Fibroblast of lung (primary cell): ENCODE measurements around the gene CDKAL1.

Source experiments
- CTCF ChIP-seq, 2 donors: IDR thresholded peaks in 1 of 2; conservative IDR thresholded peaks in 1 of 2; 1 replicate in 1 of 2; 2 replicates in 1 of 2; pipeline ENCODE4 v1.5.1; 2011 to 2012; ENCODE audit warnings: low read length in 2 of 2, control low read depth in 1 of 2, inconsistent platforms in 1 of 2, low read depth in 1 of 2, mild to moderate bottlenecking in 1 of 2
- EZH2 ChIP-seq: IDR thresholded peaks from 2 replicates; pipeline ENCODE4 v1.5.1; 2012; ENCODE audit warnings: low read length, control low read depth, mild to moderate bottlenecking; ENCODE audit errors: missing control alignments

GRCh38 chr6:21118216-21118780 is 584.0 kb downstream of the CDKAL1 start:
- TF ChIP-seq CTCF (conservative IDR thresholded peaks at IDR 0.05 in 1 of 2, IDR thresholded peaks at IDR 0.05 in 1 of 2; ENCODE audit: low read depth in 1 of 2, low read length in 2 of 2) (no peak), EZH2 (no peak)
